Measurements from ENCODE around the gene KLHL21.

The KLHL21 gene

GRCh38 chr1:6554031-6554906 lies 48.4 kb downstream of the KLHL21 start, which contains the start of gene NOL9:
NOL9 (minus strand) TSS chr1:6554513; CDS start chr1:6554502, 11 bp downstream.
- DNase-seq (ENCODE audit: low read depth) = peak; percentile 91

- no peak for DNase-seq (ENCODE audit: low read depth)
These were observed 55.4 kb downstream of the KLHL21 start for GRCh38 chr1:6547301-6547700.

GRCh38 chr1:6546326-6546725 lies 56.3 kb downstream of the KLHL21 start:
- DNase-seq (ENCODE audit: low read depth) = no peak

GRCh38 chr1:6545276-6546112 lies 57.2 kb downstream of the KLHL21 start:
- no peak for DNase-seq (ENCODE audit: low read depth)

- DNase-seq (ENCODE audit: low read depth) = no peak
These were observed 57.8 kb downstream of the KLHL21 start for GRCh38 chr1:6544831-6545230.

Measured in activated T-cell treated with anti-CD3 and anti-CD28 coated beads for 24 hours (primary cell).